ENCODE measurements around the gene RPS27A. TPM values are rescaled to one million over a fixed set of nuclear protein-coding genes. Genes with fewer than 3 reads are reported as not detected.
A peak's percentile ranks its signal among the peaks of the same experiment; 100 is the strongest.
"Not testable (repeated sequence)": the region's sequence is repeated elsewhere in the genome, so short reads cannot be mapped to it uniquely, and the experiment has no call there.

The RPS27A gene
- total RNA-seq, 3 donors from 2014 or later, result 654 to 808 (median 725) TPM

DNA sequence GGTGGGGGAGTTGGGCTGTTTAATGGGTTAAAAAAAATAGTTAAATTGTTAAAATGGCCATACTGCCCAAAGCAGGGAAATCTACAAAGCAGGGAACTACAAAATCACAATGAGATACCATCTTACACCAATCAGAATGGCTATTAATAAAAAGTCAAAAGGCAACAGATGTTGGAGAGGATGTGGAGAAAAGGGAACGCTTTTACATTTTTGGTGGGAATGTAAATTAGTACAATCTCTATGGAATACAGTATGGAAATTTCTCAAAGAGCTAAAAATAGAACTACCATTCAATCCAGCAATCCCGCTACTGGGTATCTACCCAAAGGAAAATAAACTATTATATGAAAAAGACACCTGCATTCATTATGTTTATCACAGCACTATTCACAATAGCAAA is 27.5 kb upstream of the RPS27A start:
- intact Hi-C loops (cut with DNase I, micrococcal nuclease), result no loop called here
- Histone ChIP-seq H3K4me3 (no peak overlapping the region), H3K4me1 (ENCODE audit: low read depth) (no peaks in the 10 kb centered on the region), H3K36me3 (ENCODE audit: low read depth) (no peaks in the 10 kb centered on the region), H3K9me3 (peaks cover 3% of the 10 kb centered on the region)
- no peak for TF ChIP-seq CTCF (IDR thresholded peaks at IDR 0.05)
- ATAC-seq (no peak), DNase-seq (no peak)

DNA sequence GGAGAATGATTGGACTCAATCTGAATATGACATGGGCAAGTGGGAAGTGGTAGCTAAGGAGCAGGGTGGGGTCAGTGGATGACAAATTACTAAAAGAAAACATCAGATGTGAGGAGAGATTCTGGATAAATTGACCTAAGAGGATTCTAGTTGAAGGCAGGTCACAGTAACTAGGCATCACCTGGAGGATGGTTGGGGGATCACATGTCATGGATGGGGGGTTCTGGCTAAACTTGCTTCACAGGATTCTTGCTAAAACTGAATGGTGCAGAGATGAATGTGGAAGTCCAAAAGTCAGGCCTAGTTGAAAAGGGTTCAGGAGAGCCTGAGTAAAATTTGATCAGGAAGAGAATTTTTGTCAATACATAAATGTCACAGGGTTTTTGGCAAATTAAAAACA is 18.7 kb upstream of the RPS27A start:
- DNase-seq, result no peak
- ATAC-seq, result no peak
- intact Hi-C loops (cut with DNase I, micrococcal nuclease), result no loop called here
- H3K4me3 ChIP-seq, result no peak overlapping the region
- H3K36me3 ChIP-seq (ENCODE audit: low read depth), result no peaks in the 10 kb centered on the region
- no peaks in the 10 kb centered on the region for H3K4me1 ChIP-seq (ENCODE audit: low read depth)
- H3K9me3 ChIP-seq, result no peaks in the 10 kb centered on the region
- TF ChIP-seq CTCF (IDR thresholded peaks at IDR 0.05), result no peak

- peak in 2 of 3 donors; percentile 37 to 55 for DNase-seq
- Histone ChIP-seq H3K9me3 (no peaks in the 10 kb centered on the region), H3K4me3 (no peak overlapping the region), H3K4me1 (ENCODE audit: low read depth) (peaks cover 5% of the 10 kb centered on the region), H3K36me3 (ENCODE audit: low read depth) (no peaks in the 10 kb centered on the region)
- intact Hi-C loops (cut with DNase I, micrococcal nuclease), result no loop called here
- TF ChIP-seq CTCF (IDR thresholded peaks at IDR 0.05), result no peak
- ATAC-seq, result peak; percentile 6
Measured at GRCh38 chr2:55223958-55224760, 8.3 kb upstream of the RPS27A start.

DNA sequence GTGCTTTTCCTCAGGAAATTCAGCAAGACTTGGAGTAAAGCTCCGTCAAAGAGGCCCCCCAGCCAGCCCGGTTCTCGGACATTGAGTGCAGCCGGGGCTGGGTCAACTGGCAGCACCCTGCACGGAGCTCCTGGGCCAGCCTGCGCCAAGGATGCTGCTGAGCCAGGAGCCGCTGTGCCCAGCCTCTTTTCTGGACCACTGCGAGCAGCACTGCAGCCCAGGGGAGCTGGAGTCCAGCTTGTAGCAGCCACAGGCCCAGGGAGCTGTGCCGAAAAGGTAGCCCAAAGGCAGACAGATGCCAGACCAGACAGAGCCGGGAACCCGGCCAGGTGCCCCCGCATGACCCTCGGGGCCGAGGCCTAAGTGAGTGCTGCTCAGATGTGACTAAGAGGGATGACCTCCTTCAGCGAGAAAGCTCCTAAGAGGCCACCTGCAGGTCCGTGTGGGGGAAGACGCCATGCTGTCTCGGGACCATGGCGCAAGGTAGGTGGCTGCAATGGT is 7.7 kb upstream of the RPS27A start:
- no peak for ATAC-seq
- DNase-seq, result peak in 1 of 3 donors; percentile 54
- Histone ChIP-seq H3K4me1 (ENCODE audit: low read depth) (peaks cover 5% of the 10 kb centered on the region), H3K4me3 (no peak overlapping the region), H3K9me3 (no peaks in the 10 kb centered on the region), H3K36me3 (ENCODE audit: low read depth) (no peaks in the 10 kb centered on the region)
- intact Hi-C loops (cut with DNase I, micrococcal nuclease), result no loop called here
- TF ChIP-seq CTCF (IDR thresholded peaks at IDR 0.05), result no peak

GRCh38 chr2:55225481-55226020 is 6.9 kb upstream of the RPS27A start:
- intact Hi-C loops (cut with DNase I, micrococcal nuclease), result no loop called here
- no peak for TF ChIP-seq CTCF (IDR thresholded peaks at IDR 0.05)

GRCh38 chr2:55227437-55228225 is 4.9 kb upstream of the RPS27A start:
- H3K36me3 ChIP-seq (ENCODE audit: low read depth); DNase-seq; ATAC-seq; intact Hi-C loops (cut with DNase I, micrococcal nuclease); H3K9me3 ChIP-seq; H3K4me3 ChIP-seq; H3K4me1 ChIP-seq (ENCODE audit: low read depth): not testable (repeated sequence)

More at GRCh38 chr2:55225481-55226020, 6.9 kb upstream of the RPS27A start:
- DNase-seq (no peak), ATAC-seq (no peak)
- Histone ChIP-seq H3K9me3 (no peaks in the 10 kb centered on the region), H3K36me3 (ENCODE audit: low read depth) (no peaks in the 10 kb centered on the region), H3K4me1 (ENCODE audit: low read depth) (peaks cover 5% of the 10 kb centered on the region), H3K4me3 (no peak overlapping the region)

Data from mucosa of descending colon (tissue), 3 donors.